GM19023 (cell line): ENCODE results near the gene PITHD1.
"Not testable (repeated sequence)": the region's sequence is repeated elsewhere in the genome, so short reads cannot be mapped to it uniquely, and the experiment has no call there.

Experiments
- ATAC-seq: cut with Tn5 transposase; IDR thresholded peaks from one replicate; pipeline ENCODE4 v1.9.1; 2021; ENCODE audit warnings: mild to moderate bottlenecking, moderate library complexity; ENCODE audit not compliant: unreplicated experiment

Gene PITHD1

GRCh38 chr1:23823767-23824166 is 45.5 kb downstream of the PITHD1 start:
- no peak for ATAC-seq

GRCh38 chr1:23824711-23825075 is 46.5 kb downstream of the PITHD1 start:
- ATAC-seq, result no peak

DNA sequence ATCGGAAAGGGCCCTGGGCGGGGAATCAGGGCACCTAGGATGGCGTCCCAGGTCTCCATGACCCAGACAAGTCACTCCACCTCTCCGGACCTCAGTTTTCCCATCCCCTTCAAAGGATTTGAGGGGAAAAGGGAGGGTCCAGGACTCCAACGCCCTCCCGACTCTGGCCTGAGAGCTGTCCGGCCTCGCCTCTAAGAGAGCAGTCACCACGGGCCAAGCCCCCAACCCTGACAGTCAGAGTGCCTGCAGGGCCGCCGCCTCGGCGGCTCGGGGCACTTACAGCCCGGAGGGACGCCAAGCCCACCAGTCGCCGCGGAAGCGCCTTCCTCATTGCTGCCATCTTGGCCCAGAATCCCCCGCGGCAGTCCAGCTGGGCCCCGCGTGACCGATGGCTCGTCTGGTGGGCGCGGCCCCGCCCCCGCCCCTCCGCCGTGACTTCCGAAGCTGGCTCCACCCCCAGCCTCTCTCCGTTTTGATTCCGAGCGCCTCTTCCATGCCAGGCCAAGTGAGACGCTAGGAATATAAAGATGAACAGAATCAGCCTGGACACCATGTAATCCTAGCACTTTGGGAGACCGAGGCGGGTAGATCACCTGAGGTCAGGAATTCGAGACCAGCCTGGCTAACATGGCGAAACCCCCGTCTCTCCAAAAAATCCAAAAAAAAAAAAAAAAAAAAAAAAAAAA is 47.0 kb downstream of the PITHD1 start, which contains the start of gene HMGCL:
TSS of gene HMGCL (minus strand) at position 354 of the 686 bp plus-strand sequence. CDS start at position 340, 14 bp downstream.
- peak; percentile 68 for ATAC-seq

- ATAC-seq, result peak; percentile 70
Measured at GRCh38 chr1:23825762-23826522, 47.7 kb downstream of the PITHD1 start.

GRCh38 chr1:23826590-23826989 is 48.4 kb downstream of the PITHD1 start:
- not testable (repeated sequence) for ATAC-seq

GRCh38 chr1:23827717-23828116 is 49.5 kb downstream of the PITHD1 start:
- ATAC-seq, result no peak

DNA sequence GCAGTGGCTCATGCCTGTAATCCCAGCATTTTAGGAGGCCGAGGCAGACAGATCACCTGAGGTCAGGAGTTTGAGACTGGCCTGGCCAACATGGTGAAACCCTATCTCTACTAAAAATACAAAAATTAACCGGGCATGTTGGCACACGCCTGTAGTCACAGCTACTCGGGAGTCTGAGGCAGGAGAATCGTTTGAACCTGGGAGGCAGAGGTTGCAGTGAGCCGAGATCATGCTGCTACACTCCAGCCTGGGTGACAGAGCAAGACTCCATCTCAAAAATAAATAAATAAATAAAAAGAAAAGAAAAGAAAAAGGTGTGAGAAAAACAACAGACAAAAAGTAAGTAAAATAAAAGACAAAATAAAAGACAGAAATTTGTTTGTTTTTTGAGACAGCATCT is 55.9 kb downstream of the PITHD1 start:
- ATAC-seq, result not testable (repeated sequence)

DNA sequence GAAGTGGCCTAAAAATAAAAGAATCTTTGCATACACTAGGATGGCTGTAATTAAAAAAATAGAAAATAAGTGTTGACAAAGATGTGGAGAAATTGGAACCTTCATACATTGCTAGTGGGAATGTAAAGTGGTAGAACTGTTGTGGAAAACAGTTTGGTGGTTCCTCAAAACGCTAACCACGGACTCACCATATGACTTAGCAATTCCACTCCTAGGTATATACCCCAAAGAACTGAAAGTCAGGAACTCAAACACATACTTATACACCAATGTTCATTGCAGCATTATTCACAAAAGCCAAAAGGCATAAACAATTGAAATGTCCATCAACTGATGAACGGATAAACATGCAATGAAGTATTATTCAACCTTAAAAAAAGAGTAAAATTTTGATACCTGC is 57.8 kb downstream of the PITHD1 start:
- ATAC-seq, result no peak
